ENCODE data around the gene BAIAP2.

DNA sequence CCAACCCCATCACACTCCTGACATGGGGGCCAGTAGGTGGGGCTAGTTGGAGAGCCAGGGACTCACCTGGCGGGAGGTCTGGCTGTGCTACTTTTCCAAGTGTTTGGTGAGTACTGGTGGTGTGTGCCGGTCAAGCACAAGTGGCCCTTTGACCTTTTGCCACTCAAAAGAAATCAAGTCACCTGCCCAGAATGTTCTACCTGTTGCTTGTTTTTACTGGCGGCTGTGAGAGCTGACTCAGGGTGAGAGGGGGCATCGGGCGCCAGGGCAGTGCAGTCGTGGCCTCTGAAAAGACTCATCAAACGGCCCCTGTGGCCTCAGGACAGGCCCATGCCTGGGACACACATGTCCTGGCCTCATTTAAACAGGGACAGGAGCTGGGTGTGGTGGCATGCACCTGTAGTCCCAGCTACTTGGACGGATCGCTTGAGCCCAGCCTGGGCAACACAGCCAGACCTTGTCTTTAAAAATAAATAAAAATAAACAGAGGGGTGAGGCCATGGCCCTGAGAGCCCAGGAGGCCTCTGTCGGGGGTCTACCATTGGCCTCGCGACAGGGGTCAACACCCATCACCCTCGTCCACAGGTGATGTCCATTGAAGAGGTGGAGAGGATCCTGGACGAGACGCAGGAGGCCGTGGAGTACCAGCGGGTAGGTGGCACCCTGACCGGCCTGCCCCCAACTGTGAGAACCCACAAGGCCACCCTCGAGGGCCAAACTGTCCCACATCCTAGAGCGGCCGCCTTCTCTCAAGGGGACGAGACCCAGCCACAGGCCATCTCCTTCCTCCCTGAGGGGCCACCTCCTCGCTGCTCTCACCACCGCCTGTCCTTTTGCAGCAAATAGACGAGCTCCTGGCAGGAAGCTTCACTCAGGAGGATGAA is 38.3 kb upstream of the BAIAP2 start:
- TF ChIP-seq, protein P1, sequence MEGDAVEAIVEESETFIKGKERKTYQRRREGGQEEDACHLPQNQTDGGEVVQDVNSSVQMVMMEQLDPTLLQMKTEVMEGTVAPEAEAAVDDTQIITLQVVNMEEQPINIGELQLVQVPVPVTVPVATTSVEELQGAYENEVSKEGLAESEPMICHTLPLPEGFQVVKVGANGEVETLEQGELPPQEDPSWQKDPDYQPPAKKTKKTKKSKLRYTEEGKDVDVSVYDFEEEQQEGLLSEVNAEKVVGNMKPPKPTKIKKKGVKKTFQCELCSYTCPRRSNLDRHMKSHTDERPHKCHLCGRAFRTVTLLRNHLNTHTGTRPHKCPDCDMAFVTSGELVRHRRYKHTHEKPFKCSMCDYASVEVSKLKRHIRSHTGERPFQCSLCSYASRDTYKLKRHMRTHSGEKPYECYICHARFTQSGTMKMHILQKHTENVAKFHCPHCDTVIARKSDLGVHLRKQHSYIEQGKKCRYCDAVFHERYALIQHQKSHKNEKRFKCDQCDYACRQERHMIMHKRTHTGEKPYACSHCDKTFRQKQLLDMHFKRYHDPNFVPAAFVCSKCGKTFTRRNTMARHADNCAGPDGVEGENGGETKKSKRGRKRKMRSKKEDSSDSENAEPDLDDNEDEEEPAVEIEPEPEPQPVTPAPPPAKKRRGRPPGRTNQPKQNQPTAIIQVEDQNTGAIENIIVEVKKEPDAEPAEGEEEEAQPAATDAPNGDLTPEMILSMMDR (IDR thresholded peaks at IDR 0.05): no peak
- TF ChIP-seq ZFX (IDR thresholded peaks at IDR 0.05; ENCODE audit: borderline replicate concordance): no peak
